Measurements from ENCODE around the gene CD8B. TPM values are rescaled to one million over a fixed set of nuclear protein-coding genes. Genes with fewer than 3 reads are reported as not detected.

CD8B gene
- total RNA-seq, 2 donors from 2014 or later, result 5.7 TPM; not detected in 1

- intact Hi-C loops (cut with DNase I), result no loop called here
- ATAC-seq, result no peak
- Histone ChIP-seq H3K27ac (no peak overlapping the region), H3K4me3 (no peak overlapping the region), H3K9me3 (no peaks in the 10 kb centered on the region), H3K36me3 (replicated peaks in 1 of 2; ENCODE audit: insufficient read depth in 1 of 2, low read depth in 2 of 2) (no peaks in the 10 kb centered on the region), H3K27me3 (no peaks in the 10 kb centered on the region), H3K4me1 (no peaks in the 10 kb centered on the region)
- 63 to 77% methylated on average over 7 to 9 of the region's 10 CpGs for whole genome bisulfite sequencing, 2 donors
- TF ChIP-seq POLR2A (IDR thresholded peaks at IDR 0.05) (no peak), CTCF (IDR thresholded peaks at IDR 0.05) (no peak)
- DNase-seq, result no peak
Observed at GRCh38 chr2:86833315-86833714, 28.4 kb downstream of the CD8B start.

DNA sequence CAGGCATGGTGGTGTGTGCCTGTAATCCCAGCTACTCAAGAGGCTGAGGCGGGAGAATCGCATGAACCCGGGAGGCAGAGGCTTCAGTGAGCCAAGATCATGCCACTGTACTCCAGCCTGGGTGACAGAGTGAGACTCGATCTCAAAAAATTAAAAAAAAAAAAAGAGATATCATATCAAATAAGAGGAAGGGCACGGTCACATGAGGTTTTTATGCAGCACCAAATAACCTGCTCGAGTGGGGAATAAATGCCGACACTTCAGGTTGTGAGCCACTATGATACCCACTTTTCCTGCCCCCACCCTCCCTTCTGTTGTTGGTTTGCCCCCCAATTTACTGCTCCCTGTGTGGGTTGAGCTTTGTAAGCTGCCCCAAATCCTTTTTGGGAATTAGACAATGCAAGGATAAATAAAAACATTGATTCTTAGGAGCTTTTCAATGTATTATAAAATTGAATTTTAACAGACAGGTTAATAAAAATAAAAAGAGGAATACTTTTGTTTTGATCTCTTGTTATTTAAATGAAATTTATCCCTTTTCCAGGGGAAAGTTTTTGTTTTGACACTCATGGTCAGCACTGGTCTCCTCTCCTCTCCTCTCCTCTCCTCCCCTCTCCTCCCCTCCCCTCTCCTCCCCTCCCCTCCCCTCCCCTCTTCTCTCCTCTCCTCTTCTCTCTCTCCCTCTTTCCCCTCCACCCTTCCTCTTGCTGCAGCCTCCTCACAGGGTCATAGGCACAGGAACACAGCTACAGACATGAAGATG lies 29.2 kb downstream of the CD8B start:
- Histone ChIP-seq H3K9me3 (no peaks in the 10 kb centered on the region), H3K36me3 (replicated peaks in 1 of 2; ENCODE audit: insufficient read depth in 1 of 2, low read depth in 2 of 2) (no peaks in the 10 kb centered on the region), H3K4me3 (no peak overlapping the region), H3K27ac (no peak overlapping the region), H3K27me3 (no peaks in the 10 kb centered on the region), H3K4me1 (no peaks in the 10 kb centered on the region)
- ATAC-seq (no peak), DNase-seq (no peak)
- intact Hi-C loops (cut with DNase I), result no loop called here
- TF ChIP-seq CTCF (IDR thresholded peaks at IDR 0.05), result no peak
- no peak for TF ChIP-seq POLR2A (IDR thresholded peaks at IDR 0.05)
- WGBS, 2 donors, result 66 to 74% methylated on average over 7 of the region's 7 CpGs

DNA sequence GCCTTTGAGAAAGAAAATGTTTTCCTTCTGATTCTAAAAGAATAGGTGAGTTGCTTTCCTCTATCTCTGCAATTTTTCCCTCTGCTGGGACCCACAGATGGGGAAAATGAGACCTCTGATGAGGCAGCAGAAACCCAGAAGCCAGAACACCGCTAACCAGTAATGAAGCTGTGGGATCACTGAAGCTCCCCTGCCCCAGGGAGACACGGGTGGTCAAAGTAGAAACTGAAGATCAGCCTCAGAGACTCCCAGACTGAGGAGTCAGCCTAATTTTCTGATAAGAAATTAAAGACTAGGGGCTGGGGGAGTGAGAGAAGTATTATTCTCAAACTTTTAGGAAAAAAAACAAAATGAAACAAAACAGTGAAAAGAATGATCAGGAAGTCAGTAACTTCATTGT lies 30.1 kb downstream of the CD8B start:
- DNase-seq (no peak), ATAC-seq (no peak)
- 44 to 49% methylated on average over 2 of the region's 2 CpGs for WGBS, 2 donors
- Histone ChIP-seq H3K27ac (no peak overlapping the region), H3K4me1 (no peaks in the 10 kb centered on the region), H3K27me3 (no peaks in the 10 kb centered on the region), H3K9me3 (no peaks in the 10 kb centered on the region), H3K4me3 (no peak overlapping the region), H3K36me3 (replicated peaks in 1 of 2; ENCODE audit: insufficient read depth in 1 of 2, low read depth in 2 of 2) (no peaks in the 10 kb centered on the region)
- TF ChIP-seq POLR2A (IDR thresholded peaks at IDR 0.05) (no peak), CTCF (IDR thresholded peaks at IDR 0.05) (no peak)
- intact Hi-C loops (cut with DNase I), result no loop called here

DNA sequence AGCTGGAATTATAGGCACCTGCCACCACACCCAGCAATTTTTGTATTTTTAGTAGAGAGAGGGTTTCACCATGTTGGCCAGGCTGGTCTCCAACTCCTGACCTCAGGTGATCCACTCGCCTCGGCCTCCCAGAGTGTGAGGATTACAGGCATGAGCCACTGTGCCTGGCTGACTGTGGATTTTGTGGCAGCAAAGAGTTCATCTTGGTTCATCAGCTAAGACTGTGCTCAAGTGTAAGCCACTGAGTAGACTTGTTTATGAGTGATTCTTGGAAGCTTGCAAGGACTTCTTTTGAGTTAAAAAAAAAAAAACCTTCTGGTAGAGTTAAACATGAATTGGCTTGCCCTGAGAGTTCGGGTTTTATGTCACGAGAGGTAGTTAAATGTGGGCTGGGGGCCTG lies 34.7 kb downstream of the CD8B start:
- Histone ChIP-seq H3K27me3 (no peaks in the 10 kb centered on the region), H3K9me3 (no peaks in the 10 kb centered on the region), H3K36me3 (replicated peaks in 1 of 2; ENCODE audit: insufficient read depth in 1 of 2, low read depth in 2 of 2) (no peaks in the 10 kb centered on the region), H3K4me1 (no peaks in the 10 kb centered on the region), H3K27ac (no peak overlapping the region), H3K4me3 (no peak overlapping the region)
- DNase-seq, result no peak
- TF ChIP-seq CTCF (IDR thresholded peaks at IDR 0.05) (no peak), POLR2A (IDR thresholded peaks at IDR 0.05) (no peak)
- ATAC-seq, result no peak
- WGBS, 2 donors, result 59 to 87% methylated on average over 3 to 4 of the region's 4 CpGs
- intact Hi-C loops (cut with DNase I), result no loop called here

Data from body of pancreas (tissue), 4 donors.